HL-60 (cell line): ENCODE data around the gene AK5.

ENCODE experiments used
- DNase-seq, 2 experiments: peaks; one replicate each; pipeline ENCODE4 v3.0.0-alpha.2; 2010 to 2020; ENCODE audit warnings: low read depth in 1 of 2, low spot score in 1 of 2
- H3K27ac ChIP-seq: fragments of 250-450 bp; sonication (Bioruptor Pico); replicated peaks from 2 replicates; pipeline ENCODE4 v1.5.1; 2020; ENCODE audit warnings: mild to moderate bottlenecking, moderate library complexity
- H3K27me3 ChIP-seq: fragments of 250-450 bp; sonication (Bioruptor Pico); 2 replicates; pipeline ENCODE4 v1.5.1; 2021; ENCODE audit warnings: mild to moderate bottlenecking, moderate library complexity; ENCODE audit not compliant: insufficient read depth, poor library complexity, severe bottlenecking
- H3K4me3 ChIP-seq: replicated peaks from 2 replicates; pipeline ENCODE4 v1.5.1; 2011; ENCODE audit warnings: mild to moderate bottlenecking, control low read depth, low read length; ENCODE audit not compliant: insufficient read depth
- GABPA ChIP-seq: IDR thresholded peaks from 2 replicates; pipeline ENCODE4 v1.6.1; 2012; ENCODE audit warnings: low read depth
- POLR2AphosphoS5 ChIP-seq: IDR thresholded peaks from 2 replicates; pipeline ENCODE4 v1.6.1; 2012; ENCODE audit warnings: low read depth
- SPI1 ChIP-seq: IDR thresholded peaks from 2 replicates; pipeline ENCODE4 v1.6.1; 2012; ENCODE audit warnings: low read depth, mild to moderate bottlenecking, borderline replicate concordance
- TF ChIP-seq, protein P1 (sequence below): IDR thresholded peaks from 2 replicates; pipeline ENCODE4 v1.6.1; 2012; ENCODE audit warnings: low read depth; ENCODE audit not compliant: insufficient replicate concordance
- TF ChIP-seq, protein P2 (sequence below): IDR thresholded peaks from one replicate; pipeline ENCODE4 v1.5.1; 2011; ENCODE audit warnings: low read length, control low read depth, inconsistent platforms; ENCODE audit not compliant: insufficient read depth

AK5 gene

DNA sequence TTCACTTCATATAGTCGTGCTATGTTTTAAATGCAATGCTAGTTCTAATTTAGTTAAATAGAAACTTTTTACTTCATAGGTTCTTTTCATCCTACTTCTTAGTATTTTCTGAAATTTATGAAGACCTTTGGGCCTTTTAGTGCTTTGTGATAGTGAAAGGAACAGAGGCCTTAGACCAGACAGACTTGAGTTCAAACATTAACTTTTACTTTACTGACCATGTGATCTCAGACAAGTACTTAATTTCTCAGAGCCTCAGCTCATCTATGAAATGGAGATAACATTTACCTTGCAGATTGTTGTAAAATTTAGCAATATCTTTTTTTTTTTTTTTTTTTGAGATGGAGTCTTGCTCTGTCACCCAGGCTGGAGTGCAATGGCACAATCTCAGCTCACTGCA, 57.5 kb downstream of the AK5 start:
- H3K27ac ChIP-seq, result no peak overlapping the region
- H3K4me3 ChIP-seq, result no peak overlapping the region
- H3K27me3 ChIP-seq, result no peaks in the 10 kb centered on the region
- TF ChIP-seq, protein P1, sequence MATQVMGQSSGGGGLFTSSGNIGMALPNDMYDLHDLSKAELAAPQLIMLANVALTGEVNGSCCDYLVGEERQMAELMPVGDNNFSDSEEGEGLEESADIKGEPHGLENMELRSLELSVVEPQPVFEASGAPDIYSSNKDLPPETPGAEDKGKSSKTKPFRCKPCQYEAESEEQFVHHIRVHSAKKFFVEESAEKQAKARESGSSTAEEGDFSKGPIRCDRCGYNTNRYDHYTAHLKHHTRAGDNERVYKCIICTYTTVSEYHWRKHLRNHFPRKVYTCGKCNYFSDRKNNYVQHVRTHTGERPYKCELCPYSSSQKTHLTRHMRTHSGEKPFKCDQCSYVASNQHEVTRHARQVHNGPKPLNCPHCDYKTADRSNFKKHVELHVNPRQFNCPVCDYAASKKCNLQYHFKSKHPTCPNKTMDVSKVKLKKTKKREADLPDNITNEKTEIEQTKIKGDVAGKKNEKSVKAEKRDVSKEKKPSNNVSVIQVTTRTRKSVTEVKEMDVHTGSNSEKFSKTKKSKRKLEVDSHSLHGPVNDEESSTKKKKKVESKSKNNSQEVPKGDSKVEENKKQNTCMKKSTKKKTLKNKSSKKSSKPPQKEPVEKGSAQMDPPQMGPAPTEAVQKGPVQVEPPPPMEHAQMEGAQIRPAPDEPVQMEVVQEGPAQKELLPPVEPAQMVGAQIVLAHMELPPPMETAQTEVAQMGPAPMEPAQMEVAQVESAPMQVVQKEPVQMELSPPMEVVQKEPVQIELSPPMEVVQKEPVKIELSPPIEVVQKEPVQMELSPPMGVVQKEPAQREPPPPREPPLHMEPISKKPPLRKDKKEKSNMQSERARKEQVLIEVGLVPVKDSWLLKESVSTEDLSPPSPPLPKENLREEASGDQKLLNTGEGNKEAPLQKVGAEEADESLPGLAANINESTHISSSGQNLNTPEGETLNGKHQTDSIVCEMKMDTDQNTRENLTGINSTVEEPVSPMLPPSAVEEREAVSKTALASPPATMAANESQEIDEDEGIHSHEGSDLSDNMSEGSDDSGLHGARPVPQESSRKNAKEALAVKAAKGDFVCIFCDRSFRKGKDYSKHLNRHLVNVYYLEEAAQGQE, result no peak
- TF ChIP-seq SPI1, result no peak
- TF ChIP-seq POLR2AphosphoS5, result no peak
- TF ChIP-seq, protein P2, sequence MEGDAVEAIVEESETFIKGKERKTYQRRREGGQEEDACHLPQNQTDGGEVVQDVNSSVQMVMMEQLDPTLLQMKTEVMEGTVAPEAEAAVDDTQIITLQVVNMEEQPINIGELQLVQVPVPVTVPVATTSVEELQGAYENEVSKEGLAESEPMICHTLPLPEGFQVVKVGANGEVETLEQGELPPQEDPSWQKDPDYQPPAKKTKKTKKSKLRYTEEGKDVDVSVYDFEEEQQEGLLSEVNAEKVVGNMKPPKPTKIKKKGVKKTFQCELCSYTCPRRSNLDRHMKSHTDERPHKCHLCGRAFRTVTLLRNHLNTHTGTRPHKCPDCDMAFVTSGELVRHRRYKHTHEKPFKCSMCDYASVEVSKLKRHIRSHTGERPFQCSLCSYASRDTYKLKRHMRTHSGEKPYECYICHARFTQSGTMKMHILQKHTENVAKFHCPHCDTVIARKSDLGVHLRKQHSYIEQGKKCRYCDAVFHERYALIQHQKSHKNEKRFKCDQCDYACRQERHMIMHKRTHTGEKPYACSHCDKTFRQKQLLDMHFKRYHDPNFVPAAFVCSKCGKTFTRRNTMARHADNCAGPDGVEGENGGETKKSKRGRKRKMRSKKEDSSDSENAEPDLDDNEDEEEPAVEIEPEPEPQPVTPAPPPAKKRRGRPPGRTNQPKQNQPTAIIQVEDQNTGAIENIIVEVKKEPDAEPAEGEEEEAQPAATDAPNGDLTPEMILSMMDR, result no peak
- no peak for TF ChIP-seq GABPA
- DNase-seq, result no peak

DNA sequence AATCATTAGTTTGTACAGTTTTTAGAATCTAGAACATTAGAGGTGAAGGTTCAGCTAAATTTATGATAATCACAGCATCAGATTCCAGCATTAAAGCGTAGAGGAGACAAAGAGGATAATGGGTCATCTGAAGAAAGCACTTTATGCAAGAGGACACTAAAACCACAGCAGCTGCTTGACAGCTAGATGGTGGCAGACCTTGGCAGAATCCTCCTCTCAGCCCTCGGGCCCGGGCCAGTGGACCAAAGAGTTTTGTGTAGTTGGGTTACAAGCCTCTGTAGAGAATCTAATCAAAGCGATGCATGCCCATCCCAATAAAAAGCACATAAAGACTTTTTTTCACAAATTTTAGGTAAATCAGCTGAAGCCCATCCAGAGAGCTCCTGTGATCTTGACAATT, 59.4 kb downstream of the AK5 start:
- TF ChIP-seq POLR2AphosphoS5 (no peak), GABPA (no peak), SPI1 (no peak)
- TF ChIP-seq, protein P2, result no peak
- TF ChIP-seq, protein P1, result no peak
- no peak overlapping the region for H3K4me3 ChIP-seq
- H3K27ac ChIP-seq, result no peak overlapping the region
- H3K27me3 ChIP-seq, result no peaks in the 10 kb centered on the region
- DNase-seq, result no peak

DNA sequence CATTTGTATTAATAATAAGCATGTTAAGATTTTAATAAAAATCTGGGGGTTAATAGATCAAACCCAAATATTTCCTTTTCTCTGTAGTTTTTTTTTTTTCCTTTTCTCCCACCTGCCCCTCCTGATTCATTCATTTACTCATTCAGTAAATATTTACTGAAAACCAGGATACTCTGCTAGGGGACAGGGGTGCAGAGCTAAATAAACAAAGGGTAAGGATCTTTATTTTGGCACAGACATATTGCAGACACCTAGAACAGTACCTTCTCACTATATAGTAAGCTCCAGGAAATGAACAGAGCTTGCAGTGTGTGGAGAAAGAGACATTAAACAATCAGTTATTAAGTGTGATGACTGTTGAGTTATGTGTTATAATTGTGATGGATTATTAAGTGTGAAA, 60.9 kb downstream of the AK5 start:
- TF ChIP-seq, protein P2, result no peak
- no peak for TF ChIP-seq POLR2AphosphoS5
- TF ChIP-seq, protein P1, result no peak
- Histone ChIP-seq H3K27ac (no peak overlapping the region), H3K4me3 (no peak overlapping the region), H3K27me3 (no peaks in the 10 kb centered on the region)
- no peak for DNase-seq
